SIG-M5 (cell line): ENCODE results near the gene GJC1.

Experiments used
- DNase-seq: peaks from one replicate; lab custom pipeline; 2025; lab: John Stamatoyannopoulos, UW

Gene GJC1

DNA sequence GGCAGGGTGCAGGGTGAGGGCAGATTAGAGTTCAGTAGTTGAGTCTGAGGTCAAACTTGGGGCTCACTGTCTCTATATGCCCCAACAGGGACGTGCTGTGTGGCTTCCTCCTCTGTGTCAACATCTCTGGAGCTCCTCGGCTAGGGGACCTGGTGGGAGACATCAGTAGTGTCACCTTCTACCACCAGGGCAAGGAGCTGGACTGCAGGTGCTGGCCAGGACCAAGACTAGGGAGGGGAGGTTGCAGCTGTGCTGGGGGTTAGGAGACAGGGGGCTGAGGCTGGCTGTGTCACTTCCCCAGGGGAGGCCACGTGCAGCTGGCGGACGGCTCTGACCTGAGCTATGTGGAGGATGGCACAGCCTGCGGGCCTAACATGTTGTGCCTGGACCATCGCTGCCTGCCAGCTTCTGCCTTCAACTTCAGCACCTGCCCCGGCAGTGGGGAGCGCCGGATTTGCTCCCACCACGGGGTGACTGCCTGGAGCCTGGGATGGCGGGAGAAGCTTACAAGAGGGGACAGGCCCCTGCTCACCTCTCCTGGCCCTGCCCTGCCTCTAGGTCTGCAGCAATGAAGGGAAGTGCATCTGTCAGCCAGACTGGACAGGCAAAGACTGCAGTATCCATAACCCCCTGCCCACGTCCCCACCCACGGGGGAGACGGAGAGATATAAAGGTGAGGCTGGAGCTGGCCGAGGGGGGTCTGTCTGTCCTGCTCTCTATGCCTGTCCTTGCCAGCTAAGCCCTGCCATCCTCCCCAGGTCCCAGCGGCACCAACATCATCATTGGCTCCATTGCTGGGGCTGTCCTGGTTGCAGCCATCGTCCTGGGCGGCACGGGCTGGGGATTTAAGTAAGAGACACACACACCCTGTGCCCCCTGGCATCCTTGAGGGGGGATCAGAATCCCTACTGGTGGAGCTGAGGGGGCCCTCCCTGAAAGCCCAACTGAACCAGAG, 52.4 kb downstream of the GJC1 start:
- DNase-seq: no peak

DNA sequence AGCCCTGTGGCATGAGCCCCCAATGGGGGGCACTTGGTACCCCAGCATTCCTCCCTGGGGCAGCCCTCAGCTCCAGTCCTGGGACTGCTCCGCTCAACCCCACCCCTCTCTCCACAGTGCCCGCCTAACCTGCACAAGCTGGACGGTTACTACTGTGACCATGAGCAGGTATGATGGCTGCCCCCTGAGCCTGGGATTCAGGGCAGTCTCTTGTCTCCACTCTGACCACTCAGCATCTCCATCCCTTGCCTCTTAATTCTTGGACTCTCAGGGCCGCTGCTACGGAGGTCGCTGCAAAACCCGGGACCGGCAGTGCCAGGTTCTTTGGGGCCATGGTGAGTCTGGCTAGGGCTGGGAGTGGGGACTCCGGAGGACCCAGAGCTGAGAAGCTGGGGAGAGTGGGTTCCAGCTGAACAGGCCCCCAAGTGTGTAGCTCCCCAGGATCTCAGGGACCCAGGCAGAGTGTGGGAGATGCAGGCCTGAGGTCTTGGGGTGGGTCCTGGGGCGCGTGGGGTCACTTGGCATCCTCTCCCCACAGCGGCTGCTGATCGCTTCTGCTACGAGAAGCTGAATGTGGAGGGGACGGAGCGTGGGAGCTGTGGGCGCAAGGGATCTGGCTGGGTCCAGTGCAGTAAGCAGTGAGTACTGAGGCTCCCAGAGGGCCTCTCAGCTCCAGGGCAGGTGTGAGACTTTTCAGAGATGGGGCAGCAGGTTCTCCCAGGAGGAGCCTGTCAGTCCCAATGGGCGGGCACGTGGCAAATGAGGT, 53.3 kb downstream of the GJC1 start:
- DNase-seq: no peak

DNA sequence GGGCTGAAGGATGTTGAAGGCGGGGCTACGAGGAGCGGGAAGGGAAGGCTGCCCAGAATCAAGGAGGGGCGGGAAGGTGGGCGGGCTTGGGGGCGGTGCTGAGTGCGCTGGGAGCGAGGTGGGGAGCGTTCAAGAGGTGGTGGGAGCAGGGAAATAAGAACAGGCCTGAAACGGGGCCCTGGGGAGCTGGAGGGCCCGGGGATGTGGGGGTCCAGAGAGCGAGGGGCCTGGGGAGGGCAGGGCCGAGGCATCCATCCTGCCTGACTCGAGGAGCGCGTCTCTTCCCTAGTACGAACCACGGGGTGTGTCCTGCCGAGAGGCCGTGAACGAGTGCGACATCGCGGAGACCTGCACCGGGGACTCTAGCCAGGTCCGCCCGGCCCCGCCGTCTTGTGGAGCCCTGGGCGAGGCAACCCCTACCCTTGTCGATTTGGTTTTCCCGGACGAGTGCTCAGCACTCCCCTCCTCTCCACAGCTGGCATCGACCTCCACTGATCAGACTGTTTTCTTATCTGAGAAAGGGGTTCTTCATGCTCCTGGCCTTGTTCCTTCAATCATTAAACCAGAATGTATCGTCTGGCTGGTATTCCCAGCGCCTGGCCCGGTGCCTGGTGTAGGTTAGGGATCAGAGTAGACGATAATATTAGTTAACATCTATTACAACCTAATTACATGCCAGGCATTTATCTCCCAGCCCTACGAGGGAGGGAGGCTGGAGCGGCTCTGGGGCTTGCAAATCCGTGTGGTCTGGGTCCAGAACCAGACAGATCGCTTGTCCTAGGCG, 54.1 kb downstream of the GJC1 start:
- DNase-seq: no peak

DNA sequence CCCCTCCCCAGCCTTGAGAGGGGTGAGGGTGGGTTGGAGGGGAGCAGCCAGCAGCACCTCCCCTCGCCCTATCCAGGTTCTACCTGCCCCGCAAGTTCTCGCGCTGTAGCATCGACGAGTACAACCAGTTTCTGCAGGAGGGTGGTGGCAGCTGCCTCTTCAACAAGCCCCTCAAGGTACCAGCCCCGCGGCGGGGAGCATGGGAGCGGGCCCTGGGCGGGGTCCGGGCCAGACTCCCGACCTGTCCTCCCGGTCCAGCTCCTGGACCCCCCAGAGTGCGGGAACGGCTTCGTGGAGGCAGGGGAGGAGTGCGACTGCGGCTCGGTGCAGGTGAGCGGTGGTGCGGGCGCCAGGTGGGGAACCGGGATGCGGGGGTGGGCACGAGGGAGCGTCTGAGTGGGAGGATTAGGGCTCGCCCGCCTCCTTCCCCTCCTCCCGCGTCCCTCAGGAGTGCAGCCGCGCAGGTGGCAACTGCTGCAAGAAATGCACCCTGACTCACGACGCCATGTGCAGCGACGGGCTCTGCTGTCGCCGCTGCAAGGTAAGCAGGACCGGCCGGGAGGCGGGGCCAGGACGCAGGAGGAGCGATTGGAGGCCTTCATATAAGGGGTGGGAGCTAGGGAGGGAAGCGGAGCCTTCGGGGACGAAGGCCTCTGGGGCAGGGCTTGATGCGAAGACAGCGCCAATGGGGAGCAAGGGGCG, 54.8 kb downstream of the GJC1 start:
- peak; percentile 87 for DNase-seq

DNA sequence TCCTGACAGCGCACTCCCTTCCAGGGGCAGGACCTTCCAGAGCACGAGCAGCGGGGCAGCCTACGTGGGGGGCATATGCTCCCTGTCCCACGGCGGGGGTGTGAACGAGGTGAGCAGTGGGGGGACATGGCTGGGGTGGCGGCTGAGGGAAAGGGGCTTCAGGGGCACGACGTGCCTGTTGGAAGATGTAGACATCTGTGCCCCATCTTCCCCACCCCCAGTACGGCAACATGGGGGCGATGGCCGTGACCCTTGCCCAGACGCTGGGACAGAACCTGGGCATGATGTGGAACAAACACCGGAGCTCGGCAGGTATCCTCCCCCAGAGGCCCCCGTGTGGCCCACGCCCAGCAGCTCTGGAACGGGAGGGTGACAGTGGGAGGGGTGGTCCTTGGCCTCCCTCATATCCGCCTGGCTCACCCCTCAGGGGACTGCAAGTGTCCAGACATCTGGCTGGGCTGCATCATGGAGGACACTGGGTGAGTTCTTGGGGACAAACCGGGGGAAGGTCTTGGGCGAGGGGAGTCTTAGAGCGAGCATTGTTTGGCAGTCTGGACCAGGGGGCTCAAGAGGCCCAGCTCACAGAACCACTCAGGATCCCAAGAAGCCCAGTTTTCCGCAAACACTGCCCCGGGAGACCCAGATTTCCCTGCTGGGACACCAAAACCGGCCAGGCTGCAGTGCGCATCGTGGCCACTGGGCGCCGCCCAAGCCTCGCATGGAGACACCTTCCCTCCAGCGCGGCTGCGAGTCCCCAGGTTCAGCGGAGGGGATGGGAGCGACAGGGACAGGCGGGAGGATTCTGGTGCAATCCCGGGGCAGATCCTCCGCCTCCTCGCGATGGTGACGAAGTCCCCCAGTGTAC, 55.6 kb downstream of the GJC1 start:
- peak; percentile 35 for DNase-seq

DNA sequence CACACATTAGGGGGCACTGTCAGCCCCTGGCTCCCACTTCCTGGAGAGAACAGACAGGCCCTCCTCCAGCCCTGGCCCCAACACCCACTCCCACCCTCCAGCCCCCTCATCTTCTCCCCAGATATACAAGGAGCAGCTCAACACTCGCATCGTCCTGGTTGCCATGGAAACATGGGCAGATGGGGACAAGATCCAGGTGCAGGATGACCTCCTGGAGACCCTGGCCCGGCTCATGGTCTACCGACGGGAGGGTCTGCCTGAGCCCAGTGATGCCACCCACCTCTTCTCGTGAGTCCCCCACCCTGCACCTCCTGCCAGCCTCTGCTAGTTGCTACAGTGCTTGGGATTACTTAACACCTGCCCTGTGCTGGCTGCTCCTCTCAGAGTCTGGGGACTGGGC, 56.9 kb downstream of the GJC1 start:
- no peak for DNase-seq

DNA sequence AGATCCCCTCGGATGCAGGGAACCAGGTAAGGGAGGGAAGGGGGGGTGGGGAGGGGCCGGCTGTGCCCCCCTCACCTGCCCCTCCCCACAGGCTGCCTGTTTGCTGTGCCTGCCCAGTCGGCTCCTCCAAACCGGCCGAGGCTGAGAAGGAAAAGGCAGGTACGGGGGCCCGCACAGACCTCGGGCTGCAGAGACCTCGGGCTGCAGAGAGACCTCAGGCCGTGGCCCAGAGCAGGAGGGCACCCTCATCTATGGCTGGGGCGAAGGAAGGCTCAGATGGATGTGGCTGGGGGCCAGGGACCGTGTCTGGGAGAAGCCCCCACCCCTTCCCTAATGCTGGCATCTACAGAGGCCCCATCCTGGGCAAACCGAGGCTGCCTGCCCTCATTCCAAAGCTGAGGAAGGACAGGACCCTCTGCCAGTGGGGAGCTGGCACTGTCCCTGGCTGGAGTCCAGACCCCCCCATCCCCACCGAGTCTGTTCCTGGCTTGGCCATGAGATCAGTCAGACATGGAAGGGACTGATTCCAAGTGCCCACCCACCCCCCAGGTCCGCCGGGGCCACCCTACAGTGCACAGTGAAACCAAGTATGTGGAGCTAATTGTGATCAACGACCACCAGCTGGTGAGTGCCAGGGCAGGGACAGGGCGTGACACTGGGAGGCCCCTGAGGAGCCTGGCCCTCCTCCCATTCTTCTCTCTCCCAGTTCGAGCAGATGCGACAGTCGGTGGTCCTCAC, 57.6 kb downstream of the GJC1 start:
- no peak for DNase-seq

DNA sequence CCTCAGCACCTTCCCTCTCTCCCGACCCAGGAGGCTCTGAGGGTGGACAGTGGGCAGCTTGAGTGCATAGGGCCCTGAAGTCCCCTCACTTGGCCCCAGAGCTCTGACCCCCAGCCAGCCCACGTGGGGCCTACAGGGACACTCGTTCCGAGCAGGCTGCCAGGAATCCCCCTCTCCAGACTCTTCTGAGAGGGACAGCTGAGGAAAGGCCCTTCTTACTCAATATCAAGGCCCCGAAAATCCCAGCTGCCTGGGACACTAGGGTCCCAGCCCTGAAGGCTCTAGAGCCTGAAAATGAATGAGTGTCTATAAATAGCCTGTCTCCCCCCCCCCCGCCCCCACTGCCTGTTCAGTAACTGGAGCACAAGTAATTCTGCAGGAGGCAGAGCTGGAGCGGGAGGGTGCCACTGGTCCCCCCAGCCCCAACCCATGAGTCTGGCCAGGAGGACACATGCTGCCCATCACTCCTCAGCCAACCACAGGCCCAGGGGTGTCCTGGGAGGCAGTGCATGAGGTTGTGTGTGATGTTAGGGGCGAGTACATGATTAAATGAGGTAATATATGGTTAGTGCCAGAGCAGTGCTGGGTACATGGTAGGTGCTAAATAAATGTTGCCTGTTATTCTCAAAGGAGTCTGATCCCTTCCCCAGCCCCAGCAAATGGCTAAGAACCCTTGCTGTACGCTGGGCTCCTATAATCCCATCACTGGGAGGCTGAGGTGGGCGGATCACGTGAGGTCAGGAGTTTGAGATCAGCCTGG, 59.7 kb downstream of the GJC1 start:
- DNase-seq: no peak

DNA sequence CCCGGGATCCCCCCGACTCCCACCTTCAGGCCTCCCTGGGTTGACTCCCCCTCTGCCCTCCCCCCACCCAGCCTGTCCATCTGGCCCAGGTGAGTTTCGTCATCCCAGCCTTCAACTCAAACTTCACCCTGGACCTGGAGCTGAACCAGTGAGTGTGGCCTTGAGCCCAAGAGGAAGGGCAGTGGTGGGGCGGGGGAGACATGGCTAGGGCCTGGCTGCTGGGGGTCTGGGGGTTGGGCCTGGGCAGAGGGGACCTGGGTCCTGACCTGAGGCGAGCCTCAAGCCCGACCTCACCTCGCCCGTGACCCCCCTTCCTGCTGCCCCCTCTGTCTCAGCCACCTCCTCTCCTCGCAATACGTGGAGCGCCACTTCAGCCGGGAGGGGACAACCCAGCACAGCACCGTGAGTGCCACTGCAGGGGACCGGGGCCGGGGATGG, 60.4 kb downstream of the GJC1 start:
- DNase-seq: no peak

DNA sequence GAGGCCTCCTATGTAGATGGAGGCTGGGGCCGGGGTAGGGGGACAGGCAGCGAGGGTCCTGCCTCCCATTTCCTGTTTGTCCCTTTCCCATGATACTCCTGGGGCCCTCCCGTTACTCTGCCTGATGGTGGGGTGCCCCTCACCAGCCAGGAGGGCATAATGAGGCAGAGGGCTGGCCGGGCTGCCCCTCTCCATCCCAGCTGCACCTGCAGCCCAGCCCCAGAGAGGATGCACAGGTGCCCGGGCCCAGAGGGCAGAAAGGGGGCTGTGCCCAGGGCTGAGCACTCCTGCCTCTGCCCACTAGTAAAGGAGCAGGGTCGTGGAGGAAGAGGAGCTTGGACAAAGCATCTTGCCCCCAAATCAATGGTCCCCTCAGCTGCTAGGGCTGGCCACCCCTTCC, 60.9 kb downstream of the GJC1 start:
- no peak for DNase-seq

DNA sequence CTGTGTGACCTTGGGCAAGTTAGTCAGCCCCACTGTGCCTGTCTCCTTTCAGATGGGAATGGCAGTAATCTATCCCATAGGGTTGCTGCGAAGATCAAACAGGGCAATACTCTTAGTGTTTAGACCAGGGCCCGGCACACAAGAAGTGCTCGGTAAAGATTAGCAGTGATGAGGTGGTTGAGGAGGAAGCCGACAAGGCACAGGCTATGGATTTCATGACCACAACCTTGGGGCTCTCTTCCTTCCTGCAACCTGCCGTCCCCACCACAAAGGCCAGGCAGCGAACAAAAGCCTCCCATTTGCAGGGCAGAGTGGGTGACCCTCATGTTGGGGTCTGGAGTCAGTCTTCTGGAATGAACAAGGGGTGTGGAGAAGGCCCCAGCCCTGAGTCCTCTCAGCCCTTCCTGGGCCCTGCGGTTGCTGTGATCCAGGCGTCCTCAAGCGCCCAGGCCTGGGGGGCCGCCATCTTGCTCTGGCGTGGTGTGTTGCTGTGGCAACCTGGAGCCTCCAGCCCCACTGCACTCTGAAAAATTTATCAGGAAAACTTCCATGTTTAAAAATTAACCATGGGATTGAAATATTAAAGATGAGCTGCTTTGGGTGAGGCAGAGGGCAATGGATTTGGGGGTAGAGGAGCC, 61.5 kb downstream of the GJC1 start:
- no peak for DNase-seq

DNA sequence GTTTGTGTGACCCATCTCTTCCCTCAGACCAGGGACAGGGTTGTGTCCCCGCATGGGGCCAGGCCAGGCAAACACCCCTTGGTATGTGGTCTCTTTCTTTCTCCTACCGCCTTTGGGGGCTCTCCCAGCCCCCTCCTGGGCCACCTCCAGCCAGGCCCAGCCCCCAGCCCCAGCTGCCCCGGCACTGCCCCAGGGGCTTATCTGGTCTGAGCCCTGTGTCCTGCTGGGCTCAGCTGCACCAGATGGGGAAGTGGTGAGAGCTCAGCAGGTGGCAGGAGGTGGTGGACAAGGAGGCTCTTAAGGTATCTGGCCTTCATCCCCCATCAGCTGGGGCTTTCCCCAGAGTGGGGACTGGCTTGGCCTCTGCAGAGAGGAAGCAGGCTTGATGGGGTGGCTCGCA, 62.6 kb downstream of the GJC1 start:
- no peak for DNase-seq

DNA sequence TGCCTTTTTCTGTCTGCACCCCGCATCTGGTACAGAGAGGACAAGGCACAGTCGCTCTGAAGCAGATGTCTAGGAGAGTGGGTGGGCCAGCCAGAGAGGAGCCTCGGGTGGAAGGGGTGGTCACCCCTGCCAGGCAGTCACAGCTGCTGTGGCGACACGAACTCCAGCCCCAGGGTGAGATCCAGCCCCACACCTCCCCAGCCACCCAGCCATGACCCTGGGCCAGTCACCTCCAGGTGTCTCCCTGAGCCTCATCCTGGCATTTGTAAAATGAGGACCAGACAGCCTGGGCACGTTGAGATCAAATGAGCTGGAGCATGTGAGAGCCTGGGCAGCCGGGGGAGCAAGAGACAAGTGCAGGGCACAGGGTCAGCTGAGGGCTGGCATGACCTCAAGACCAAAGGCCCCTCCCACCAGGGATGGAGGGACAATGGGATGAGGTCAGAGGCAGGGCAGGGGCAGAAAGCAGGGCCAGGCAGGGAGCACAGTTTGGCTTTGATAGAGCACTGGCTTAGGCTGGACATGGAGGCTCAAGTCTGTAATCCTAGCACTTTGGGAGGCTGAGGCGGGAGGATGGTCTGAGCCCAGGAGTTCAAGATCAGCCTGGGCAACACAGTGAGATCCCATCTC, 63.6 kb downstream of the GJC1 start:
- no peak for DNase-seq

DNA sequence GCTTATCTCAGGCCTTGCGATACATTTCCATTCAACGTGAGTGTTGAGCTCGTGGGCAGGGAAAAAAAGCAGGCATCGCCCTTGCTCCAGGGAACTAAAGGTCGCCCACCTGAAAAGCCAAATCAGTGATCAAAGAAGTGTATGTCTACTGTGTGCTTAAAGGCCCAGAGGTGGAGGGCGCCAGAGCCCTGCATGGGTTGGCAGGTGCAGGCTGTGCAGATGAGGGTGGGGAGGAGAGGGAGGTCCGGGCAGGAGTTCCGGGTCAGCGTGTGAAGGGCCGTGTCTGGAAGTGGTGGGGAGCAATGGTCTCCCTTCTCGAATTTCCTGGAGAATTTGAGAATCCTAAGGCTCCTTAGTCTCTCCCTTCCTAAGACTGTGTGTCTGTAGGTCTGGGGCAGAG, 64.1 kb downstream of the GJC1 start:
- DNase-seq: no peak

DNA sequence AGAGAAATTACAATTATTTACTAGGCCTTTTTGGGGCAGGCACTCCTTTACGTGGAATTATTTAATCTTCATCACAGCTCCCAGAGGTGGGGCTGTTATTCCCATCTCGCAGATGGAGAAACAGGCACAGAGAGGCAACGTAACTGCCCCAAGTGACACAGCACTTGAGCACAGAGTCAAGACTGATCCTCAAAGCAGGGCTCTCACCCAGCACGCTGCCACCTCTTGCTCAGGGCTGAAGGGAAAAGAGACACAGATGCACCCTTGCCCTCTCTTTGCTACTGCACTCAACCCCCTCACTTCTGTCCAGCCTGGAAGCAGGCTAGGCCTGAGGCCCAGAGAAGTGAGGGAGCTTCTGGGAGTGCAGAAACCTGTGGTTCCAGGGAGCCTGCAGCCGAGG, 66.9 kb downstream of the GJC1 start:
- no peak for DNase-seq

DNA sequence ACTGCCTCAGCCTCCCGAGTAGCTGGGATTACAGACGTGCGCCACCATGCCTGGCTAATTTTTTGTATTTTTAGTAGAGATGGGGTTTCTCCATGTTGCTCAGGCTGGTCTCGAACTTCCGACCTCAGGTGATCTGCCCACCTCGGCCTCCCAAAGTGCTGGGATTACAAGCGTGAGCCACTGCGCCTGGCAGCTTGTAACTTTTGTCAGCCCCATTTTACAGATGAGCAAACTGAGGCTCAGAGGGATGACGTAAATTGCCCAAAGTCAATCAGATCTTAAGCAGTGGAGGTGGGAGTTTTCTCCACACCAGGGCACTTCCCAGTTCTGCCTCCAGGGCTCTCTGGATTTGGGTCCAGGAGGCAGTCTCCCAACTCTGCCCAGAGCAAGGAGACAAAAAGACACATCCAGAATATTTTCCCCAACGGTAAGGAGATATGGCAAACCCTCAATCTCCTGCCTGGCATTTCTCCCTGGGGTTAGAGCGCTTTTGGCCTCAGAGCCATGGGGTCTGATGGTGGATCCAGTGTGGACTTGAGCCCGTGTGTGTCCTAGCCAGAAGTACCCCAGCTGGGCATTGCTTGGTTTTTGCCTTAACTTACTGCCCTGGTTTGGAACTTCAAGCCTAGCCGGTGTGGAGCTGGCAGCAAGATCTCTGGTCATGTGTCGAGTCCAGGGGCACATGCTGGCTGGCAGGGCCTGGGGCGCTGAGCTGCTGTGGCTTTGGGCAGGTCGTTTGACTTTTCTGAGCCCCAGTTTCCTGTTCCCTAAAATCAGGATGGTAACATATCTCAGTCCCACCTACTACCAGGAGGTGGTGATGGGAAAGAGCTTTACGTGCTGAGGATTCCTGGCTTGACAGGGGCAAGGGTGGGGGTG, 67.9 kb downstream of the GJC1 start:
- DNase-seq: no peak
